GM21526 (cell line): ENCODE results near the gene ATF1.
"Not testable (repeated sequence)": the region's sequence is repeated elsewhere in the genome, so short reads cannot be mapped to it uniquely, and the experiment has no call there.

ENCODE experiments used
- ATAC-seq: cut with Tn5 transposase; IDR thresholded peaks from one replicate; pipeline ENCODE4 v1.9.1; 2021; ENCODE audit warnings: moderate library complexity; ENCODE audit not compliant: unreplicated experiment, low FRiP score

ATF1 gene

GRCh38 chr12:50855218-50855617 is 91.3 kb downstream of the ATF1 start:
- not testable (repeated sequence) for ATAC-seq

- not testable (repeated sequence) for ATAC-seq
These were observed 91.8 kb downstream of the ATF1 start for GRCh38 chr12:50855679-50856078.

GRCh38 chr12:50859621-50860310 is 95.9 kb downstream of the ATF1 start:
- ATAC-seq: no peak

- no peak for ATAC-seq
These were observed 98.4 kb downstream of the ATF1 start for GRCh38 chr12:50862316-50862715.

- no peak for ATAC-seq
These were observed 101.4 kb downstream of the ATF1 start for GRCh38 chr12:50865266-50865665.

GRCh38 chr12:50868881-50869280 is 105.0 kb downstream of the ATF1 start:
- ATAC-seq: not testable (repeated sequence)
